HG03575 (cell line): ENCODE results near the gene COL13A1.

Experiments used
- ATAC-seq: cut with Tn5 transposase; IDR thresholded peaks from one replicate; pipeline ENCODE4 v1.9.1; 2021; ENCODE audit not compliant: unreplicated experiment, insufficient number of reproducible peaks, low FRiP score; ENCODE audit errors: extremely low read depth

COL13A1 gene

DNA sequence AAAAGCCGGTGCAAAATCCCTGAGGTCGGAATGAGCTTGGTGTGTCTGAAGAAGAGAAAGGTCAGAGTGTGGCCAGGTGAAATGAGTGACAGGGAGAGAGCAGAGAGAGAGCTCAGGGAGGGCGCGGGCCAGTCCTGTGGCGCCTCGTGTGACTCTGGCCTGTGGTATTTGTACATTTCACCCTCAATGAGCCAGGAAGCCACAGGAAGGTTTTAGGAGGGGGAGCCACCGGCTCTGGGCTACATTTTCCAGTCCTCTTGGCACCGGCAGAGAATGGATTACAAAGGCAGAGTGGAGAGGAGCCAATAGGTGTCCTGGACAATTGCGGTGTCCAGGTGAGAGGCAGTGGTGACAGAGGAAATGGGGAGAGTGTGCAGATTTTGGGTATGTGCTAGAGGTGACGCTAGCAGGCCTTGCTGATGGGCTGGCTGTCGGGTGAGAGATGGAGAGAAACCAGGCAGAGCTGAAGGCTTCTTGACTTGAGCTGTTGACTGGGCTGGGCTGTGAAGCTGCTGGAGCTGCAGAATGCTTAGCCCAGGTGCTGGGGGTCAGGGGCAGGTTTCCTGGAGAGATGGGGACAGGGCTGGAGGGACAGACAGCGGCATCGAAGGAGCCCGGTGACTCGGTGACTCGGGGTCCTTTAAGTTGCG is 38.1 kb downstream of the COL13A1 start:
- ATAC-seq, result no peak

DNA sequence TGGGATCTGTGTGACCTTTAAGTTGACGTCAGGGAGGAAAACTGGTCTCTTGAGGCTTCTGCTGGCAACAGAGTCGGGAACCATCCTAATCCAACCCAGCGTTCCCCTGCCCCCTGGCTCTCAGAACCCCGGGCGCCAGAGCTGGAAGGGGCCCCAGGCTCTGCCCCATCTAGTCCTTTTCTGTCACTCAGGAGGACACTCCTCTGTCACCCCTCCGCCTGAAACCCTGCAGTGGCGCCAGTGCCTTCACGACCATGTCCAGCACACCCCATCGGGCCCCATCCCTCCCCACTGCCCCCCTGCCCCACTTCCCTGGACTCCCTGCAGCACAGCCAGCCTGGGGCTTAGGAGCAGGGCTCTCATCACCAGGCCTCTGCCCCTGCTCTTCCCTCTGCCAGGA is 39.1 kb downstream of the COL13A1 start:
- ATAC-seq, result no peak

DNA sequence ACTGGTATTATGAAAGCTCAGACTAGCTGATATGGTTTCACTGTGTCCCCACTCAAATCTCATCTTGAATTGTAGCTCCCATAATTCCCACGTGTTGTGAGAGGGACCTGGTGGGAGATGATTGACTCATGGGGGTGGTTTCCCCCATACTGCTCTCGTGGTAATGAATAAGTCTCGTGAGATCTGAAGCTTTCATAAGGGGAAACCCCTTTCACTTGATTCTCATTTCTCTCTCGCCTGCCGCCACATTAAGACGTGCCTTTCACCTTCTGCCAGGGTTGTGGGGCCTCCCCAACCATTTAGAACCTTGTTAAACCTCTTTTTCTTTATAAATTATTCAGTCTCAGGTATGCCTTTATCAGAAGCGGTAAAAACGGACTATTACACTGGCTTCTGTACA is 40.3 kb downstream of the COL13A1 start:
- no peak for ATAC-seq

DNA sequence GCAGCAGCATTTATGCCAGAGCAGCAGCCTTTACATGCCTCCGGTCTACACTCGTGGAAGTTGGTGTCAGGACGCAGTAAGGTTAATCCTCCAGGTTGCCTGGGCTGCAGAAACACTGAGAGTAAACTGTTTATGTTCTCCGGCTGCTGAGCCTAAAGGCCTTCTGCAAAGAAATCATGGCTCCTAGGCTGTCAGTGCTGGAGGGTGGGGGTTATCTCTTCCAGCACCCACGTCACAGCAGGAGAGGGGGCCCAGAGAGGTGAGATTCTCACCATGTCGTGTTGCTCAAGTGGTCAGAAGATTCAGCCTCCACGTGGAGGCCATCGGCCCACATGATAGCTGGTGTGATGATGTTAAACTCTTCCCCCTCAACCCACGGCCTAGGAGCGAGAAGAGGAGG is 41.2 kb downstream of the COL13A1 start:
- ATAC-seq, result no peak

DNA sequence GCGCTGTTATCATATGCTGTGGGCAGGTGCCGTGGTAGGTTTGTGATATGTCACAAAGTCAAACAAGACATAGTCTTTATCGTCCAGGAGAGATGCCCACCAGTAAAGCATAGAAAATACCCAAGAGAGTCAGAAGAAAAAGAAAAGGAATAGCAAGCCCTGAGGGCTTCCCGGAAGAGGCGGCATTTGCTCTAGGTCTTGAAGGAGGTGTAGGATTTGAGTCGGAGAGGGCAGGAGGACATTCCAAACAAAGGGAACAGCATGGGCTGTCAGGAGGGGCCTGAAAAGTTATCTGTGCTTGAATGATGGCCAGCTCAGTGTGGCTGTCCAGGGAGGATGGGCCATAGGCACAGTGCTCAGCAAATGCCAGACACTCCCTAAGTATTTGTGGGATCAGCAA is 42.2 kb downstream of the COL13A1 start:
- no peak for ATAC-seq

DNA sequence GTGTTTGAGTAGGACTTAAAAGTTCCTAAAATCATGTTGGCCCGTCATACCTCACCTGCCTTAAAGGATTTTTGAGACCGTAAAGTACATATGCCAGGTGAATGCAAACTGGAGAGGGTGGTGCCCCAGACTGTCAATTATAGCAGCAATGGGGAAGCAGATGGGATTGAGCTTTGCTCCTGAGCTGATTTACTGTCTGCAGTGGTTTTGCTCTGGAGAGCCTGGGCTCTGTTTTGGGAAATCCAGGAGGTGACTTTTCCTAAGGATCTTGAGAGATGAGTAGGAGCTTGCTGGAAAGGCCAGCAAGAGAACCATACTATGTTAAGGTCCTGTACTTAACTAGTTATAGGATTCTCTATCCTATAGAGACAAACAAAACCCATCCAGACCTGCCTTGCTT is 43.0 kb downstream of the COL13A1 start:
- ATAC-seq, result no peak

DNA sequence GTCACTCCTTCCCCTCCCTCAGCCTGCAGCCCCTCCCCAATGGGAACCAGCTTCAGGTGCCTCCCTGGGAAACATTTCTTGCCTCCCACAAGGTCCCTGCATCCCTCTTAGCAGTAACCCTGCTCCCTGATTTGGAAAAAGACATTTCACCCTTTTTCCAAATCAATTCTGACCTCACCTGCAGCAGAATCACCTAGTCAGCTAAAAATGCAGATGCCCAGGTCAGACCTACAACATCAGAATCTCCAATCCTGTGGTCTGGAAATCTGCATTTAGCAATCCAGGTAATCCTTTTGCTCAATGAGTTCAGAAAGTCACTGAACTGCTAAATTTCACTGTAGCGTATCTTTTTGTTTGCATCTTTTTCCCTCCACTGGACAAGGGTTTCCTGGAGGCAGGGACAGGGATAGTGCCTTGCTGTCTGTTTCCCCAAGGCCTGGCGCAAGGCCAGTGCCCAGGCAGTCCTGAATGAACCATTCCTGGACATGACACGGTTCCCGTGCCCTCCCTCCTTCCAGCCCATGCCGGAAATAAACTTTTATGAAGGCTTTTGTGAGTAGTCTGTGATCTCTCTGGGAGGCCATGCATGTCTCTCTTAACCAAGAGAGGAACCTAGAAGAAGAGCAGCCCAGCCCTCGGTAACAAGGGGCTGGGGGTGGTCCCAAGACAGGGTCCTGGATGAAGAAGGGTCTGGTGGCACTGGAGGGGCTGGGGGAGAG is 44.0 kb downstream of the COL13A1 start:
- ATAC-seq, result no peak

DNA sequence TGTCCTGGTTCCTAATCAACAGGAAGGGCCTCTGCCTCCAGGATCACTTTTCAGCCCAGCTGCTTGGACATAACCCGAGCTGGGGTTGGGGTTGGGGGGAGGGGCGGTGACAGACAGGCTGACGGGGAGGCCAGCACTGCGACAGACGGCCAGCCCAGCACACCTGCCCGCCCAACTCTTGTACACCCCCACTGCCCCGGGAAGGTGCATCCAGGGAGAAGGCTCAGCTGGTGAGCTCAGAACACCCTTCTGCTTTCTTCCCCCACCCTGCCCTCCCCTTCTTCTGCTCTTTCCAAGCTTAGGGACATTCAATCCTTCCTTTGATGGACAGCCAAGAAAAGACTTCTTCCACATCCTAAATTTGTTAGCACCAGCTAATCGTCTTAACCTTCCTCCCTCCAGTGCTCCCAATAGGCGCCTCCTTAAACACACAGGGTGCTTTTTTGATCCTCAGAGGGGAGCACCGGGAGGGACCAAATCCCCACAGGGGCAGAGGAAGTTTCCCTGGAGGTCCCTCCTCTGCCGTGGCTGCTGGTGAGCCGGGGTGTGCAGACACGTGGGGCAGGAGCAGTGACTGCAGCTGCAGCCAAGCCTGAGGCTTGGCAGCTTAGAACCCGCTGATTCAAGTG is 44.7 kb downstream of the COL13A1 start:
- no peak for ATAC-seq

DNA sequence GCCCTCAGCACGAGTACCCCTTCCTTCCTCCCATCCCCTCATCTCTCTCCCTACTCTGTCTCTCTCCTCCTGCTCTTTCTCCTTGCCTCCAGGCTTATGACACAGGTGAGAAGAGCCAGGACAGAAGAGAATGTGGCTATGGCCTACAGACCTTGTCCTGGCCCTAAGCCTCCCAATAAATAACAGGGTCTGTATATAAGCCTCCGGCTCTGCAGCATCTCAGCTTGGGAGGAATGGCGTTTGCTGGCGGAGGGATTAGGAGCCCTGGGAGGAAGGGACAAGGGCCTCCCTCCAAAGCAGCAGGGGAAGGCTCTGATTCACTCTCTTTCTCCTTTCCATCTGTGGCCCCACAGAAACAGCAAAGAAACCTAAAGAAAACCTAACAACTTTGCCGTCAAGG is 45.8 kb downstream of the COL13A1 start:
- ATAC-seq, result no peak

DNA sequence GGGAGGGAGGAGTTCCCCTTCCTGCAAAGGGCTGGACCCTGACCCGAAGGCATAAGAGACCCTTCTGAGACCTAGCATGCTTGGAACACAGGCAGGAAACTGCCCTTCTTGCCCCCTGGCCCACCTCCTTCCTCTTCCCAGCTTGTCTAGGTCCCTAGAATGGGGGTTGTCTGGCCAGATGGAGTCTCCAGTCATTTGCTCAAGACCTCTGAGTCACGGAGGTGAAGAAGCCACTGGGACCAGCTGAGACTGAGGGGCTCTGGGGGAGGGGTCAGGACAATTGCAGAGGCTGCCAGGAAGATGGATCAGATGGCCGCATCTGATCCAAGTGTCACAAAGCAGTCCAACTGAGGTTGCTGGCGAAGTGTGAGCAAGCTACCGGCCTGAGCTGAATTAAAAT is 46.2 kb downstream of the COL13A1 start:
- no peak for ATAC-seq

DNA sequence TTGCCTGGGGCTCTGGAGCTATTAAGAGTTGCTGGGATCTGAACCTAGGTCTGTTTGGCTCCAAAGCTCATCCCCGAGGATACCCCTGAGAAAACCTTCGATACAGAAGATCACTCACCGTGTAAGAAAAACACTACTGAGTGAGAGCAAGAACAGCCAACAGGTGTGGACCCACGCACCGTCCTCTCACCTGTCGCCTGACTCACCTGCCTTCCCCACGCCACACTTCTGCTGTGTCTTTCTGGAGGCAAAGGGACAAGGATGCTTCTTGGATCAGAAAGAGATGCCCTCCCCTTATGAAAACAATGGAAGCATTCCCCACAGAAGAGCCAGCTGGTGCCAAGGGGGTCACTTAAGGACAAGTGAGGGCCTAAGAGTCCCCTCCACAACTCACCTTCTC is 46.7 kb downstream of the COL13A1 start:
- ATAC-seq, result no peak

DNA sequence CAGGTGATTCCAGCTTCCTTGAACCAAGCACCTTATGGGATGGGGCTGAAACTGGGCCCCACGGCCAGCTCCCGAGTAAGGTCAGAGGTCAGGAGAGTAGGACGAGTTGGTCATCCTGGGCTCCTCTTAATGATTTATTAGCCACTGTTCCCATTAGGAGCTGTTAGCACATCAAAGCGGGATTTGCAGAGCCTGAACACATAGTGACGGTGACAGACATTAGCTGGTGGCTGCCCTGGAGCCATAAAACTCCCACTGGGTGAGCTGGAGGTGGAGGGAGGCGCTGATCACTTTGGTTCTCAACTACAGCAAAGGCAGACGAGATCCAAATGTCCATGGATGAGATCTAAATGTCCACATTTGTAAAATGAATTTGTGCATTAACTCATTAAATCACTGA is 48.1 kb downstream of the COL13A1 start:
- no peak for ATAC-seq

DNA sequence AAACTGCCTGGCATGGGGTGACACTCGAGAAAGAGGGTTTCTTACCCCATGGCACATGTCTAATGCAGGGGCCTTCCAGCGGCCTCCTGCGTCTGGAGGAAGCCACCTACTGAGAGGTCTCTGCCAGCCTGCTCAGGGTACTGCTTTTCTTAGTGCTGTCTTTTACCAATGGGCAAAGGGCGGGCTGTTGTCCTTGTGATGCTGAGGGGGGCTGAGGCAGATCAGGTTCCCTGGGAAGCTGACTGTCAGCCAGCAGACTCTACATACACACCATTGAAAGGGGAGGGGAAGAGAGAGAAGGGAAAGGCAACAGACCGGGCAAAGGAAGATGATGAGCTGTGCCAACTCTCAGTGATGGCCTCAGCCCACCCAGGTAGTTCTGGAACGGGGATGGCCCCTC is 48.7 kb downstream of the COL13A1 start:
- no peak for ATAC-seq

DNA sequence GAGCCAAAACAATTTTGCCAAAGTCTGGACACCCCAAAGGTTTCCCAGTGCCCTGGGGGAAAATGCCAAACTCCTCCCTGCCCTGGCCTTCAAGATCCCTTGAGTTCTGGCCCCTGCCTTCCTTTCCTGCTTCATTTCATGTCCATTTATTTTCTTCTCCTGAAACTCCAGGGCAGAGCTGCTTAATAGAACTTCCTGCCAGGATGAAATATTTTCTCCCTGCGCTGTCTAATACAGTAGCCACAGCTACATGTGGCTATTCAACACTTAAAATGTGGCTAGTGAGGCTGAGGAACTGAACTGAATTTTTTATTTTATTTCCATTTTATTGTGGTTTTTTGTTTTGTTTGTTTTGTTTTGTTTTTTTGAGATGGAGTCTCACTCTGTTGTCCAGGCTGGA is 49.6 kb downstream of the COL13A1 start:
- ATAC-seq, result no peak

DNA sequence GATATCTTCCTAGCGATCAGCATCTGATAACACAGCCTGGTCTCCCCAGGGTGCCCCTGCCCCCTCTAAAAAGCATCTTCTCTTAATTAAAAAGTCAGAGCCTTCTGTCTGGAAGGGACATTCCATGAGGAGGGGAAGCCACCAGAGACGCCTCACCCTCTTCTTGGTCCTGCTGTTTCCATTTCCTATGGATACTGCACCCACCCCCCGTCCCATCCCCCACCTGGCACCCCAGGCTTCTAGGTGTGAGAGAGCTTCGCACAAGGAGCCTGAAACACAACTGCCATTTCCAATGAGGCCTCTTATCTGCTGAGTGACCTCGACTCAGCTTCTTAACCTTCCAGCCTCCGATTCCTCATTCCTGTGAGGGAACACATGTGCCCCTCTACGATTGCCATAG is 51.4 kb downstream of the COL13A1 start:
- ATAC-seq, result no peak

DNA sequence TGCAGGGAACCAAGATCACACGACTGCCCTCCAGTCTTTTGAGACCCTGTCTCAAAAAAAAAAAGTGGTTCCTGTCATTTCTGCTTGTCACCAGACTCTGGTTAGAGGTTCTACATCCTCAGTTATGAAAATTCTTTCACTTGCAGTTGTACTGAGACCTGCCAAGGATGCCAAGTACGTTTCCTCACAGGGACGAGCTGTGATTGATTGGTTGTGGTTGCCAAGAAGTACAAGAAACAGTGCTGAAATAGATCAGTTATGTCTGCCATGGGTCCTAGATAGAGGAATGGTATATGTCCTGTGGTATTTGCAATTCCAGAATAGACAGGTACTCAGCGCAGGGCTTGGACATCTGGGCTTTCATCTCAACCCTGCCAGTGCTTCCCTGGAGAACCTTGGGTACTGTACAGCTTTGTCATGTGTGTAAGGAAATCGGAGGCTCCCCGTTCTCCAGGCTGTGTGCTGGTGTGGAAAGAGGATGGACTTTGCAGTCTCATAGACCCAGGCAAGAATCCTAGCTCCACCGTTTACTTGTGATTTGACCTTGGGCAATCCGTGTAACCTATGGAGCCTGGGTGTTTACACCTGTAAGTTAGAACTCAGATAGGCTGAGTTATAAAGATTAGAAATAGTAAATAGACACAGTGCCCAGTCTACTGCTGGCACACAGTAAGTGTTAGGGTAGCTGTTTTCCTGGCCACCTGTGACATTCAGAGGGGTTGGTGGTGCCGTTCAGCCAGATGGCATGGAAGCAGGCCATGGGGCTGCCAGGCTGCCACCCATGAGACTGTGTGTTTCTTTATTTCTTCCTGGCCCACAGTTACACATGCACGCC is 53.0 kb downstream of the COL13A1 start:
- ATAC-seq, result no peak

DNA sequence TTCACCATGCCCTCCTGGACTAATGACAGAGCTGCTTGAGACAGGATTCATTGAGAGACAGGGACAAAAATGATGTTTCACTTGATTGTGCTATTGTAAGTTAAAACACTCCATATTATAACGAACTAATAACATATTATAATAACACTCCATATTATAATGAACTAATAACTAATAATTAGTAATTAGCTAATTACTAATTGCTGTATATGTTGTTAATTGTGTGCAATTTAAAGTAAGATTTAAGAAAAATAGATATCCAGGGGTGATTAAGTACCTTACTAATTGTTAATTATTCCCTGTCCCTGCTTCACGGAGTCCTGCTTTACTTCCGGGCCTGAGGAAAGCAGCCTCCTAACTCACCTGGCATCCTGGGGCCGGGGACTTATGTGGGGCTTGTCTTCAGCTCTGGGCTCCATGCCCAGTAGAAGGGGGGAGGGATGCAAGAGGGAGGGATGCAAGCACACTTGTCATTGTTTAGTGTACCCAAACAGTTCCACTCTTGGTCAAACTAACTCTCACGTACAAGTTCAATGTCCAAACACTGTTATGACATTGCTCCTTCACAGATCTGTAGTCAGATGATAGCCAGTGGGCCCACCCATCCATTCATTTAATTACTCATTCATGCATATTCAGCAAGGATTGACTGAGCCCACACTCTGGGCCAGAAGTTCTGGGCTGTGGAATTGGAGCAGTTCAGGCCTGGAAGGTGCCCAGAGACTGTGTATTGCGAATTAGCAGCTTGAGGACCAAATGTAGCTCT is 53.8 kb downstream of the COL13A1 start:
- ATAC-seq, result no peak

DNA sequence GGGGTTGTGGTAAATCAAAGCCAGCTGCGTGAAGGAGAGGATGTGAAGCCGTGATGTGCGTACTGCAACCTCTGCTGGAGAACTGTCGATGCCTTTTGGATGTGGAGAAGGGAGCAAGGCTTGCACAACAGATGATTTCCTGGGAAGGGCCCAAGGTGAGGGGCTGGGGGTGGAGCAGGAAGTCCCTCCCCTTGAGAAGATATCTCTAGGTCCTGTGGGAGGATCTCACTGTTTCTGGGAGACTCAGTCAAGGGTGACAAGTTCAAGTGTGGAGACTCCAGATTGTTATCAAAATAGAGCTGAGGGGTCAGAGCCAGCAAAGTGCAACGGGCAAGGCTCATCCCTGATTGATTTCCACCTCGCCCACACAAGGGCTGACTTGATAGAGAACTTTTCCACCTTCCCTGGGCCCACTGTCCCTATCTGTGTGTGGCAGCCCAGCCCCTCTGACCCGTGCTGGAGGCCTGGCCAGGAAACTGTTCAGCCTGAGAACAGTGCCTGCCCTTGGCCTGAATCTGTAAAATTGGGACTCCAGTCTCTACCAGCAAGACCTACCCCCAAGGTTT is 55.0 kb downstream of the COL13A1 start:
- no peak for ATAC-seq

DNA sequence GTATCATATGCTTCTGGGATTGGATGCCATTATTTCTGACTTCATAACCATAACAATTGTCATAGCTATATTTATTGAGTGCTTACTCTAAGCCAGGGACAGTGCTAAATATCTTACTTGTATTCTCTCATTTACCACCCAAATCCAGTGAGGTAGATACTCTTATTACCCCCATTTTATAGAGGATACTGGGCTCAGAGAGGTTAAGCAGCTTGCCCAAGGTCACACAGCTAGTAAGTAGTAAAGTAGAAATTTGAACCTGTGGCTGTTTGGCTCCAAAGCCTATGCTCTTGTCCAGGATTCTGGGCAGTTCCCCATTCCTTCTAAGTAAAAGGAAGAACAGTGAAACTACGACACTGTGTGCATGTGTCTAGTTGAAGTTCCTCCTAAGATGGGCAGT is 56.5 kb downstream of the COL13A1 start:
- ATAC-seq, result no peak
